ENCODE measurements around the gene JAK1. TPM values are rescaled to one million over a fixed set of nuclear protein-coding genes. Genes with fewer than 3 reads are reported as not detected.
A peak's percentile ranks its signal among the peaks of the same experiment; 100 is the strongest.

Gene JAK1
- total and polyA plus RNA-seq, 3 experiments from 2014 or later = 106 to 300 (median 108) TPM

GRCh38 chr1:64975740-64976139, 9.4 kb upstream of the JAK1 start:
- POLR2A ChIA-PET = no interaction called here
- CTCF ChIA-PET = no interaction called here
- no peak overlapping the region for H3K4me3 Mint-ChIP-seq

GRCh38 chr1:64975127-64975526, 8.8 kb upstream of the JAK1 start:
- ChIA-PET CTCF (interaction anchor here (1.2 kb wide), 1 partner anchor 100 kb away, joined by 3 read pairs; no protein-coding TSS in a partner anchor), POLR2A (no interaction called here)
- Mint-ChIP-seq H3K9me3 (no peaks in the 10 kb centered on the region), H3K27me3 (no peaks in the 10 kb centered on the region), H3K4me1 (peaks cover 0 to 5% (median 4%) of the 10 kb centered on the region in 3 donors), H3K27ac (no peak overlapping the region), H3K36me3 (peaks cover 0 to 1% (median 0%) of the 10 kb centered on the region in 3 donors), H3K4me3 (no peak overlapping the region)
- no peaks in the 10 kb centered on the region for H3K4me1 ChIP-seq (ENCODE audit: insufficient read depth, low read length)
- H3K36me3 ChIP-seq (ENCODE audit: insufficient read depth, low read length) = no peaks in the 10 kb centered on the region
- H3K9me3 ChIP-seq (ENCODE audit: low read length) = no peaks in the 10 kb centered on the region
- DNase-seq = no peak
- H3K27me3 ChIP-seq (ENCODE audit: insufficient read depth, low read length, poor library complexity, severe bottlenecking) = no peaks in the 10 kb centered on the region
- no peak overlapping the region for H3K27ac ChIP-seq (ENCODE audit: low read depth, low read length)
- no peak overlapping the region for H3K4me3 ChIP-seq (ENCODE audit: low read length)

More at GRCh38 chr1:64975740-64976139, 9.4 kb upstream of the JAK1 start:
- peaks cover 0 to 1% (median 0%) of the 10 kb centered on the region in 3 donors for H3K36me3 Mint-ChIP-seq
- no peaks in the 10 kb centered on the region for H3K27me3 ChIP-seq (ENCODE audit: insufficient read depth, low read length, poor library complexity, severe bottlenecking)
- DNase-seq = no peak
- H3K9me3 Mint-ChIP-seq = no peaks in the 10 kb centered on the region
- H3K4me1 ChIP-seq (ENCODE audit: insufficient read depth, low read length) = no peaks in the 10 kb centered on the region
- no peak overlapping the region for H3K27ac ChIP-seq (ENCODE audit: low read depth, low read length)
- peaks cover 0 to 5% (median 4%) of the 10 kb centered on the region in 3 donors for H3K4me1 Mint-ChIP-seq
- no peaks in the 10 kb centered on the region for H3K9me3 ChIP-seq (ENCODE audit: low read length)
- H3K4me3 ChIP-seq (ENCODE audit: low read length) = no peak overlapping the region
- H3K27me3 Mint-ChIP-seq = no peaks in the 10 kb centered on the region
- H3K27ac Mint-ChIP-seq = no peak overlapping the region
- H3K36me3 ChIP-seq (ENCODE audit: insufficient read depth, low read length) = no peaks in the 10 kb centered on the region

GRCh38 chr1:64974288-64974825, 8.0 kb upstream of the JAK1 start:
- peaks cover 0 to 5% (median 4%) of the 10 kb centered on the region in 3 donors for H3K4me1 Mint-ChIP-seq
- H3K27me3 Mint-ChIP-seq = no peaks in the 10 kb centered on the region
- no peaks in the 10 kb centered on the region for H3K4me1 ChIP-seq (ENCODE audit: insufficient read depth, low read length)
- ChIA-PET CTCF (interaction anchor here (1.2 kb wide), 1 partner anchor 101 kb away, joined by 3 read pairs; no protein-coding TSS in a partner anchor), POLR2A (no interaction called here)
- H3K36me3 Mint-ChIP-seq = peaks cover 0 to under 1% (median 0%) of the 10 kb centered on the region in 3 donors
- H3K27ac ChIP-seq (ENCODE audit: low read depth, low read length) = no peak overlapping the region
- H3K4me3 Mint-ChIP-seq = no peak overlapping the region
- H3K9me3 ChIP-seq (ENCODE audit: low read length) = no peaks in the 10 kb centered on the region
- no peaks in the 10 kb centered on the region for H3K27me3 ChIP-seq (ENCODE audit: insufficient read depth, low read length, poor library complexity, severe bottlenecking)
- no peaks in the 10 kb centered on the region for H3K36me3 ChIP-seq (ENCODE audit: insufficient read depth, low read length)
- no peak overlapping the region for H3K4me3 ChIP-seq (ENCODE audit: low read length)
- H3K9me3 Mint-ChIP-seq = no peaks in the 10 kb centered on the region
- DNase-seq = no peak
- no peak overlapping the region for H3K27ac Mint-ChIP-seq

- Histone ChIP-seq H3K9me3 (ENCODE audit: low read length) (no peaks in the 10 kb centered on the region), H3K4me3 (ENCODE audit: low read length) (no peak overlapping the region), H3K36me3 (ENCODE audit: insufficient read depth, low read length) (no peaks in the 10 kb centered on the region), H3K27ac (ENCODE audit: low read depth, low read length) (no peak overlapping the region), H3K27me3 (ENCODE audit: insufficient read depth, low read length, poor library complexity, severe bottlenecking) (no peaks in the 10 kb centered on the region), H3K4me1 (ENCODE audit: insufficient read depth, low read length) (no peaks in the 10 kb centered on the region)
- Mint-ChIP-seq H3K27ac (peak overlapping the region in 1 of 8 donors; percentile 83), H3K9me3 (no peaks in the 10 kb centered on the region), H3K4me3 (no peak overlapping the region), H3K27me3 (no peaks in the 10 kb centered on the region), H3K4me1 (peaks cover under 1 to 7% (median 4%) of the 10 kb centered on the region in 3 donors), H3K36me3 (no peaks in the 10 kb centered on the region)
- ChIA-PET POLR2A (interaction anchor here (0.7 kb wide), 1 partner anchor 77 kb away, joined by 7 read pairs; no protein-coding TSS in a partner anchor), CTCF (no interaction called here)
- DNase-seq = no peak
Measured at GRCh38 chr1:64973061-64973647, 6.8 kb upstream of the JAK1 start.

GRCh38 chr1:64969305-64970046, 3.1 kb upstream of the JAK1 start:
- CTCF ChIA-PET = interaction anchor here (0.8 to 1.0 kb wide), 2 partner anchors 34 to 110 kb away, joined by 3 read pairs; no protein-coding TSS in a partner anchor
- H3K27ac Mint-ChIP-seq = peak overlapping the region in 2 of 8 donors; percentile 29 to 66

GRCh38 chr1:64967381-64967780, 1.0 kb upstream of the JAK1 start:
- Histone ChIP-seq H3K36me3 (ENCODE audit: insufficient read depth, low read length) (no peaks in the 10 kb centered on the region), H3K4me3 (ENCODE audit: low read length) (peak overlapping the region; percentile 78), H3K27me3 (ENCODE audit: insufficient read depth, low read length, poor library complexity, severe bottlenecking) (no peaks in the 10 kb centered on the region), H3K4me1 (ENCODE audit: insufficient read depth, low read length) (peaks cover 38% of the 10 kb centered on the region), H3K27ac (ENCODE audit: low read depth, low read length) (no peak overlapping the region), H3K9me3 (ENCODE audit: low read length) (no peaks in the 10 kb centered on the region)
- POLR2A ChIA-PET = interaction anchor here (0.5 to 1.9 kb wide), 4 partner anchors 26 to 71 kb away, joined by 3 to 11 read pairs (median 6); no protein-coding TSS in a partner anchor
- H3K4me3 Mint-ChIP-seq = peak overlapping the region; percentile 90 to 95 (median 93)
- H3K27me3 Mint-ChIP-seq = no peaks in the 10 kb centered on the region
- H3K9me3 Mint-ChIP-seq = no peaks in the 10 kb centered on the region
- H3K27ac Mint-ChIP-seq = peak overlapping the region; percentile 92 to 99 (median 97)
- CTCF ChIA-PET = interaction anchor here (1.1 to 2.5 kb wide), 4 partner anchors 12 to 103 kb away, joined by 3 to 16 read pairs (median 3); no protein-coding TSS in a partner anchor
- peaks cover 0 to 12% (median 0%) of the 10 kb centered on the region in 3 donors for H3K36me3 Mint-ChIP-seq
- H3K4me1 Mint-ChIP-seq = peaks cover 17 to 46% (median 40%) of the 10 kb centered on the region in 3 donors
- DNase-seq = no peak

More at GRCh38 chr1:64969305-64970046, 3.1 kb upstream of the JAK1 start:
- H3K27ac ChIP-seq (ENCODE audit: low read depth, low read length) = no peak overlapping the region
- POLR2A ChIA-PET = no interaction called here
- H3K4me3 Mint-ChIP-seq = no peak overlapping the region
- no peaks in the 10 kb centered on the region for H3K9me3 Mint-ChIP-seq
- H3K4me1 Mint-ChIP-seq = peaks cover 17 to 30% (median 26%) of the 10 kb centered on the region in 3 donors
- no peak for DNase-seq
- no peaks in the 10 kb centered on the region for H3K27me3 ChIP-seq (ENCODE audit: insufficient read depth, low read length, poor library complexity, severe bottlenecking)
- no peaks in the 10 kb centered on the region for H3K27me3 Mint-ChIP-seq
- peaks cover 0 to 12% (median 0%) of the 10 kb centered on the region in 3 donors for H3K36me3 Mint-ChIP-seq
- peaks cover 18% of the 10 kb centered on the region for H3K4me1 ChIP-seq (ENCODE audit: insufficient read depth, low read length)
- no peak overlapping the region for H3K4me3 ChIP-seq (ENCODE audit: low read length)
- no peaks in the 10 kb centered on the region for H3K36me3 ChIP-seq (ENCODE audit: insufficient read depth, low read length)
- H3K9me3 ChIP-seq (ENCODE audit: low read length) = no peaks in the 10 kb centered on the region

GRCh38 chr1:64965366-64966157, 787 bp downstream of the JAK1 start:
- Histone ChIP-seq H3K4me1 (ENCODE audit: insufficient read depth, low read length) (peaks cover 56% of the 10 kb centered on the region), H3K36me3 (ENCODE audit: insufficient read depth, low read length) (no peaks in the 10 kb centered on the region), H3K27ac (ENCODE audit: low read depth, low read length) (peak overlapping the region; percentile 93), H3K4me3 (ENCODE audit: low read length) (peak overlapping the region; percentile 76), H3K9me3 (ENCODE audit: low read length) (no peaks in the 10 kb centered on the region), H3K27me3 (ENCODE audit: insufficient read depth, low read length, poor library complexity, severe bottlenecking) (no peaks in the 10 kb centered on the region)
- no peaks in the 10 kb centered on the region for H3K27me3 Mint-ChIP-seq
- H3K4me3 Mint-ChIP-seq = peak overlapping the region; percentile 86 to 98 (median 92)
- ChIA-PET CTCF (interaction anchor here (0.6 to 2.5 kb wide), 10 partner anchors 36 to 115 kb away, joined by 3 to 16 read pairs (median 4); no protein-coding TSS in a partner anchor), POLR2A (interaction anchor here (0.6 to 2.0 kb wide), 14 partner anchors 12 to 138 kb away, joined by 3 to 27 read pairs (median 4); no protein-coding TSS in a partner anchor)
- peak; percentile 72 to 89 (median 82) for DNase-seq
- peaks cover 0 to 18% (median 4%) of the 10 kb centered on the region in 3 donors for H3K36me3 Mint-ChIP-seq
- H3K27ac Mint-ChIP-seq = peak overlapping the region; percentile 86 to 99 (median 96)
- peaks cover 17 to 64% (median 58%) of the 10 kb centered on the region in 3 donors for H3K4me1 Mint-ChIP-seq
- no peaks in the 10 kb centered on the region for H3K9me3 Mint-ChIP-seq

All from CD8-positive, alpha-beta memory T cell (primary cell).